GM21526 (cell line): ENCODE results near the gene PRR18.

ENCODE experiments used
- ATAC-seq: cut with Tn5 transposase; IDR thresholded peaks from one replicate; pipeline ENCODE4 v1.9.1; 2021; ENCODE audit warnings: moderate library complexity; ENCODE audit not compliant: unreplicated experiment, low FRiP score

The PRR18 gene

GRCh38 chr6:166278579-166279392 is 29.4 kb downstream of the PRR18 start:
- no peak for ATAC-seq

- ATAC-seq: no peak
These were observed 30.2 kb downstream of the PRR18 start for GRCh38 chr6:166277892-166278578.

GRCh38 chr6:166277018-166277417 is 31.2 kb downstream of the PRR18 start:
- ATAC-seq: no peak

- peak; percentile 87 for ATAC-seq
These were observed 32.5 kb downstream of the PRR18 start for GRCh38 chr6:166275714-166276166.

- ATAC-seq: no peak
These were observed 33.3 kb downstream of the PRR18 start for GRCh38 chr6:166274739-166275370.

- no peak for ATAC-seq
These were observed 34.0 kb downstream of the PRR18 start for GRCh38 chr6:166274163-166274562.

- no peak for ATAC-seq
These were observed 36.8 kb downstream of the PRR18 start for GRCh38 chr6:166271376-166271765.

- no peak for ATAC-seq
These were observed 37.4 kb downstream of the PRR18 start for GRCh38 chr6:166270706-166271375.

GRCh38 chr6:166269301-166270039 is 38.7 kb downstream of the PRR18 start:
- ATAC-seq: no peak

GRCh38 chr6:166268431-166268830 is 39.8 kb downstream of the PRR18 start:
- ATAC-seq: no peak

- ATAC-seq: no peak
These were observed 40.7 kb downstream of the PRR18 start for GRCh38 chr6:166267526-166267925.

- no peak for ATAC-seq
These were observed 41.9 kb downstream of the PRR18 start for GRCh38 chr6:166266336-166266735.

GRCh38 chr6:166262743-166263515 is 45.3 kb downstream of the PRR18 start:
- ATAC-seq: no peak

GRCh38 chr6:166259296-166259977 is 48.8 kb downstream of the PRR18 start:
- ATAC-seq: no peak

- no peak for ATAC-seq
These were observed 49.3 kb downstream of the PRR18 start for GRCh38 chr6:166258854-166259276.

GRCh38 chr6:166257911-166258318 is 50.3 kb downstream of the PRR18 start:
- no peak for ATAC-seq
